ENCODE results near the gene TOMM20.

Gene TOMM20

DNA sequence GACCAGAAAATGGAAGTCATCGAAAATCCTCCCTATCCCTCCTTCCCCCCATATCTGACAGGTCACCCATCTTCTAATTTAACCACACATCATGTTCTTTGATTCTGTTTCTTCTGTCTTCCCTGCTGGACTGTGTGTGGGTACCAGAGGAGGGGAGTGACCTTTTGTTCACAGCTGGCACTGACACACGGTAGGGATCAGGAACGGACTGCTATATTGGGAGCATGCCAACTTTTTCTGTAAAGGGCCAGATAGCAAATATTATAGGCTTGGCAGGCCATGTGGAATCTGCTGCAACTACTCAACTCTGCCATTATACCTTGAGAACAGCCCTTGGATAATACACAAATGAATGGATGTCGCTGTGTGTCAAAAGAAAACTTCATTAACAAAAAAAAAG is 7.5 kb upstream of the TOMM20 start:
- in situ Hi-C loops (cut with MboI; ENCODE audit: low sequenced_read_pairs) = no loop called here

DNA sequence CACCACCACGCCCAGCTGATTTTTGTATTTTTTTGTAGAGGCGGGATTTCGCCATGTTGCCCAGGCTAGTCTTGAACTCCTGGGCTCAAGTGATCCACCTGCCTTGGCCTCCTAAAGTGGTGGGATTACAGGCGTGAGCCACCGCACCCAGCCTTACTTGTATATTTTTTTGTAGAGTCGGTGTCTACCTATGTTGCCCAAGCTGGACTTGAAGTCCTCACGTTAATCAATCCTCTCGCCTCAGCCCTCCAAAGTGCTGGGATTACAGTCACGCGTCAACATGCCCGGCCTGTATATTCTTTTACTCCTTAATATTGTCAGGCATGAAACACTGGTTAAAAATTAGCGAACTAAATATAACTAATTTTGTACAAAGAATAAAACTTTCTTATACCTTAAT is 5.5 kb upstream of the TOMM20 start:
- in situ Hi-C loops (cut with MboI; ENCODE audit: low sequenced_read_pairs) = no loop called here

DNA sequence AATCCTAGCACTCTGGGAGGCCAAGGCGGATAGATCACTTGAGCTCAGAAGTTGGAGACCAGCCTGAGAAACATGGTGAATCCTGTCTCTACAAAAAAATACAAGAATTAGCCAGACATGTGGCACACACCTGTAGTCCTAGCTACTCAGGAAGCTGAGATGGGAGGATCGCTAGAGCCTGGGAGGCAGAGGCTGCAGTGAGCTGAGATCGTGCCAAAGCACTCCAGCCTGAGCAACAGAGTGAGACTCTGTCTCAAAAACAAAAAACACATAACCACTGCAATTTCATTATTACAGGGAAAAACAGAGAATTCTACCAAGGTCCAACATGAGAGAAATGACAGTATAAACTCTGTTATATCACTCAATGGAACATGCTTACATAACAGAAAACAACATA is 4.4 kb upstream of the TOMM20 start:
- in situ Hi-C loops (cut with MboI; ENCODE audit: low sequenced_read_pairs) = no loop called here

DNA sequence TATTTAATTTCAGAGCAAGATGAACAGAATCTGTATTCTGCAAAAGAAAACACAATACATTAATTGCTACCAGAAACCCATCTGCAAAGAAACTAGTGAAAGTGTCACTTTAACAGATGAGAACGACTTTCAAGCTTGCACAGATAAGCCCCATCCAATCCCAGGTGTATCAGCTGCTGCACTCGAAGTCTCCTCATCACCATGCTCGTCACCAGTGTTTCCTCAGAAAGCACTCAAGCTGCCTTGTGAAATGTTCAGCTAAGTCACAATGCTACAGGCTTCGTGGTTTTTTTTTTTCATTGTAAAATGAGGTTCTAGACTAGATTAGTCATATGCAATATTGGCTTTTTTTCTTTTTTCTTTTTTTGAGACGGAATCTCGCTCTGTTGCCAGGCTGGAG is 3.3 kb upstream of the TOMM20 start:
- in situ Hi-C loops (cut with MboI; ENCODE audit: low sequenced_read_pairs) = no loop called here

DNA sequence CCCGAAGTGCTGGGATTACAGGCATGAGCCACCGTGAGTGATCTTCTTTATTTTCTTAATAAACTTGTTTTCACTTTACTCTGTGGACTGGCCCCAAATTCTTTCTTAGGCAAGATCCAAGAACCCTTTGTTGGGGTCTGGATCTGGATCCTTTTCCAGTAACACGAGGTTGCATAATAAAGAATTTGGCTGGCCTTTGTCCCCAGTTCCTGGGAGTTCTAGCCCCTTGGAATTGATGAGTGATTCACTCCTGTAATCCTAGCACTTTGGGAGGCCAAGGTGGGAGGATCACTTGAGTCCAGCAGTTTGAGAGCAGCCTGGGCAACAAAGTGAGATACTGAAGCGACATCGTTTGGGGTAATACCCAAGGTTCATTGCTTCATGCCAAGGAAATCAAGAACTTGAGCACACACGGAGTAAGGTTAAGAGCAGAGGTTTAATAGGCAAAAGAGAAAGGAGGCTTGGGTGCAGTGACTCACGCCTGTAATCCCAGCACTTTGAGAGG is 2.2 kb upstream of the TOMM20 start:
- in situ Hi-C loops (cut with MboI; ENCODE audit: low sequenced_read_pairs) = no loop called here

DNA sequence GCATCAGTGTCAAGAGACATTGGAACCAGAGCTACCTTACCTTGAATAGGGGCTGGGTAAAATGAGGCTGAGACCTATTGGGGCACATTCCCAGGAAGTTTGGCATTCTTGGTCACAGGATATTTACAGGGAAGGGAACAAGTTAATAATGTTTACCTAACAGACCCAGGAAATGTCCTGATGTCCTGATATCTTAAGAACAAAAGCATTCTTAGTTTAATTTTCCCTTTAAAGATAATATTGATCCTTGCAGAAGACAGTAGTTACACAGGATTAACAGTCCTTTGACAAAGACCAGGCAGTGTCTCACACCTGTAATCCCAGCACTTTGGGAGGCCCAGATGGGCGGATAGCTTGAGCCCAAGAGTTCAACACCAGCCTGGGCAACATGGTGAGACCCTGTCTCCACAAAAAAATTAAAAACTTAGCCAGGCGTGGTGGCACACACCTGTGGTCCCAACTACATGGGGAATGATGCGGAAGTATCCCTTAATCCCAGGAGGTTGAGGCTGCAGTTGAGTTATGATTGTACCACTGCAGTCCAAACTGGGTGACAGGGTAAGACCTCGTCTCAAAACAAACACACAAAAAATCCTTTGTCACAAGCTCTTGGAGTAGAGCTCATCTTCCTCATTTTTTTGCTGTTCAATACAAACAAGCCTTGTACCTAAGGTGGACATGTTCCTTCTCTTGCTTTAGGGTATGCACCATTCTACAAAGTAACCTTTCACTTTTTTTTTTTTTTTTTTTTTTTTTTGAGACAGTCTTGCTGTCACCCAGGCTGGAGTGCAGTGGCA is 1.3 kb upstream of the TOMM20 start:
- in situ Hi-C loops (cut with MboI; ENCODE audit: low sequenced_read_pairs) = no loop called here

DNA sequence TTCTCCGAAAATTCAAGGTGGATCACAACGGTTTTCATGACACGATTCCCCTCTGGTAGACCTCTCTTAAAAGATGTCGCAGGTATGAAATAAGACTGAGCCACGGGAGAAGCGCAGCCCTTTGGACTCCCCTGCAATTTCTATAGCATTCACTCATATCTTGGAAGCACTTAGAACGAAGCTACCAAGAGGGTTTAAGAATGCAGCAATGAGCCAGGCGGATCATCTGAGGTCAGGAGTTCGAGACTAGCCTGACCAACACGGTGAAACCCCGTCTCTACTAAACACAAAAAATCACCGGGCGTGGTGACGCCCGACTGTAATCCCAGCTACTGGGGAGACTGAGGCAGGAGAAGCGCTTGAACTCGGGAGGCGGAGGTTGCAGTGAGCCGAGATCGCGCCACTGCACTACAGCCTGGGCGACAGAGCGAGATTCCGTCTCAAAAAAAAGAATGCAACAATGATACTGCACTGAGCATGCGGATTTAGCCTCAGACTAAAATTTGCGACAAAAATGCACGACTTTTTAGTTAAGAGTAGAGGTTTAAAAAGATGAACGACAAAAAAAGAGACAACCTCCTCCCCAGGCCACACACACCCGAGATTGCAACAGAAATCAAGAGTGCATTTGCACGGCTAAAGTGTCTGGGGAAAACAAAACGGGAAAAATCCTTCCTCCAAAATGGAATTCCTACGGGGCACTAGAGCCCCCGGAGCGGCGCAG is 743 bp downstream of the TOMM20 start:
- in situ Hi-C loops (cut with MboI; ENCODE audit: low sequenced_read_pairs) = no loop called here

DNA sequence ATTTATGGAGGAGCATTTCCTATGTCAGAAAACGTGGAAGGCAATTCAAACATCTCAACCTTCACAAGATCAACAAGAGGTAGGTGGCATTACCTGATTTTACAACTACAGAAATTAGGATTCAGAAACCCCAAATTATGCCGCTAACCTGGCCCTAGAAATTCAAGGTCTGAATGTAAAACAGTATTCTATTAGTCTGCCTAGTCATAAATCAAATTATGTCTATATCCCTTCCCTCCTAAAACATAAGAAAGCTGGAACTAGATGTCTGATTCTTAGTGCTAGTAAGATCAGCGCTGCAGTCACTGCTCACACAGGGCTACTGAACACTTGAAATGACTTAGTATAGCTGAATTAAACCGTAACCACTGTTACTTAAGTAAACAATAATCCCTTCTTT is 1.4 kb downstream of the TOMM20 start:
- in situ Hi-C loops (cut with MboI; ENCODE audit: low sequenced_read_pairs) = no loop called here

DNA sequence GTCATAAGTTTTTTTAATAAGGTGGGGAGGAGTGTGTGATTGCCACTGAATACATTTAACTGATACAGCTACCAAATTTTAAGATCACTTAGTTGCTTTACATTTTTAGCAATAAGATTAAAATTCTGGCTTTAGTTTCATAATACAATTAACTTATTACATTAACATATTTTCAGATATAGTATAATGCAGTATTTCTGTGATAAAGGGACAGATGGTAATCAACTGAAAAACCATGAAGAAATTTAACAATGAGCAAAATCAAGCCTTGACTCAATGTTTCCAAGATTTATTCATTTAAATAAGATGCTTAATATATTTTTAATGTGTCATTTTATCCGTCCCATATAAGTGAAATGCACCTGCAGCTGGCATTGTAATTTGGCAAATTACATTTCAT is 4.0 kb downstream of the TOMM20 start:
- in situ Hi-C loops (cut with MboI; ENCODE audit: low sequenced_read_pairs) = loop anchor here (25.0 kb wide), 1 partner anchor 838 kb away; no protein-coding TSS in a partner anchor

DNA sequence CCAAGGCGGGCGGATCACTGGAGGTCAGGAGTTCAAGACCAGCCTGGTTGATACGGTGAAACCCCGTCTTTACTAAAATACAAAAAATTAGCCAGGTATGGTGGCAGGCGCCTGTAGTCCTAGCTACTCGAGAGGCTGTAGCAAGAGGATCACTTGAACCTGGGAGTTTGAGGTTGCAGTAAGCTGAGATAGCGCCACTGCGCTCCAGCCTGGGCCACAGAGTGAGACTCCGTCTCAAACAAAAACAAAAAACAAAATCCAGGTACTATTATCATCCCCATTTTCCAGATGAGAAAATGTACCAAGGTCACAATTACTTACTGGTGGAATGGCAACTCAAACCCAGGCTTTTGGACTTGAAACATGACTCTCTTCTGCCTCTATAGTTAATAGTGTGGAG is 4.5 kb downstream of the TOMM20 start:
- in situ Hi-C loops (cut with MboI; ENCODE audit: low sequenced_read_pairs) = loop anchor here (25.0 kb wide), 1 partner anchor 838 kb away; no protein-coding TSS in a partner anchor

DNA sequence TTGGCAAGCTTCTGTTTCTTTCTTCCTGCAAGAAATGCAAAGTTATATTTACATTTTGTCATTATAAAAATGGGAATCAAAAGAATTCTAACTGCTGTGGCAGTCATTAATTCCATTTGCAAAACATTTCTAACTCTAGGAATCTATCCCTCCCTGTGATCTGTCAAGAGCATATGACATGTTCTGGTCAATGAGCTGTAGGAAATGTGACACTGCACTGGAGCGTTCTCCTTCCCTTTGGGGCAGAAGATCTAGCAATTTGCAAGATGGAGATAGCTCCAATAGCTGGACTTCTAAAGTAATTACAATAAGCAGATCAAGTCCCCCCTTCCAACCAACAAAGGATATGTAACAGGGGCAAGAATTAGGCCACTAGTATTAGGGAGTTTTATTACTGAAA is 6.3 kb downstream of the TOMM20 start:
- in situ Hi-C loops (cut with MboI; ENCODE audit: low sequenced_read_pairs) = loop anchor here (25.0 kb wide), 1 partner anchor 840 kb away; no protein-coding TSS in a partner anchor

DNA sequence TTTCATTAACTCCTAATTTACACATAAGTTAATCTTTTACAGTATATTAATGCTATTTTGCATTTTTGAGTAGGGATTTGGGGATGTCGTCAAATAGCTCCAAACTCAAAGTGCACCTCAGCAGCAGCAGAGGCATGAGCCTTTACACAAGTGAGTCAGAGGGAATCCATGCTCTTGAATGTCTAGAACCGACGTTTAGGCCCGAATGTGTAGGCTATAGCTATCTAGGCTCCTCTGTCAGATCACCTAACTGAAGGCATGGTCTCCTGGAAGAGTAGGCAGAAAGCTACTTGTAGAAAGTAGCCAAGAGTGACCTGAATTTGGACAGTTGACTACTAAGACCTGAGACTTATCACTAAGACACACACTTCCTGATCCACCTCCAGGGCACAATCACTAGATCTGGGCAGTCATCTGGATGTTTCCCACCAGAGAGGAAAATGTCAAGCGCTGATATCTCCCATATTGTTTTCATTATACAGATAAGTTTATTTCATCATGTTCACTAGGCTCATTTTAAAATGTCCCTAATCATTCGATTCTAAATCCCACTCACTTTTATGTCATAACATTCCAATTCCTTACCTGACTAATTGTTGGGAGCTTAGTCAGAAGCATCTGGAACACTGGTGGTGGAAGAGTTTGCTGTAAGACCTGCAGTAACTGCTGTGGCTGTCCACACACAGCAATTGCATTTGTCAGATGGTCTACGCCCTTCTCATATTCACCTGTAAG is 15.3 kb downstream of the TOMM20 start:
- in situ Hi-C loops (cut with MboI; ENCODE audit: low sequenced_read_pairs) = loop anchor here (25.0 kb wide), 1 partner anchor 849 kb away; no protein-coding TSS in a partner anchor

DNA sequence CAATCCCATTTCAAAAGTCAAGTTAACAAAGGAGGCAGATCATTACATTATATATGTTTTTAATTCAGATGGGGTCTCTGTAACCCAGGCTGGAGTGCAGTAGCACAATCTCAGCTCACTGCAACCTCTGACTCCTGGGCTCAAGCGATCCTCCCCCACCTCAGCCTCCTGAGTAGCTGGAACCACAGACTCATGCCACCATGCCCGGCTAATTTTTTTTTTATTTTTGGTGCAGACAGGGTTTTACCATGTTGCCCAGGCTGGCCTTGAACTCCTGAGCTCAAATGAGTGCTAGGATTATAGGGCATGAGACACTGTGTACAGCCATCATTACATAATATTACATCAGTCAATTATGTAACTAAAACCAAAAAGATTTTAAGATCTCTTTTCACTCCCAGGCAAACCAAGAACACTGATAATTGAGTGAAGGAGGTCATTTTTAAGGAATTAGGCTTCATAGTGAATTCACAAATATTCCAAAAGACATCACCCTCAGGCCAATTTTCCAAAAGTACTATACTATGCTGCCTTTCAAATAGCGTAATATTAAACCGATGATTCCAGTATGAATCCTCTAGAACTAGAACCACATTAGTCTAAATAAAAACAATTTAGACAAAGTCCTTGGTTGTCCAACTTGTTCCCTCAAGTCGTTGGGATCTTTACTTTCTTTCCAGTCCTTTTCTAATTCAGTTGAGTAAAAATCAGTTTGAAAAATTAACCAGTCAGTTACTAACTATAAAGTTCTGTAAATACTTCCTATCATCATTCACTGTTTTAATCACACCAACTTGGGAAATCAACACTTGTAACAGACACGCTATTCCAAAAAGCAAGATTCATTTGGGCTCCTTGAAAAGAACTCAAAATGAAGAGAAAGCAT is 16.1 kb downstream of the TOMM20 start:
- in situ Hi-C loops (cut with MboI; ENCODE audit: low sequenced_read_pairs) = loop anchor here (25.0 kb wide), 1 partner anchor 850 kb away; no protein-coding TSS in a partner anchor

DNA sequence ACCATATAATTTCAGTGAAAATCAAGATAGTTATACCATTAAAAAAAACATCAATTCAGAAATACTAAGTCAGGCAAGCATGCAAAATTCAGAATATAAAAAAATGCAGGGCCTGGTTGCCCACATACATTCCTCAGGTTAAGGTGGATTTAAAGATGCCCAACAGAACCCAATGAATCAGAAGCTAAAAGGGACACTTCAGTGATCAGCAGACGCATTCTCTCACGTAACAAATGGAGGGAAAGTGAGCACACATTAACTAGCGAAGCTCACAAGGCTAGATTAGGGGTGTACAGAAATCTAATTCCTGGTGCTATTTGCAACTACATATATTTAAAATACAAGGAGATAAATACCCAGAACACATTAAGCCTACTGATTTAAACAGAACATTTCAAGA is 17.5 kb downstream of the TOMM20 start:
- in situ Hi-C loops (cut with MboI; ENCODE audit: low sequenced_read_pairs) = loop anchor here (25.0 kb wide), 1 partner anchor 851 kb away; no protein-coding TSS in a partner anchor

DNA sequence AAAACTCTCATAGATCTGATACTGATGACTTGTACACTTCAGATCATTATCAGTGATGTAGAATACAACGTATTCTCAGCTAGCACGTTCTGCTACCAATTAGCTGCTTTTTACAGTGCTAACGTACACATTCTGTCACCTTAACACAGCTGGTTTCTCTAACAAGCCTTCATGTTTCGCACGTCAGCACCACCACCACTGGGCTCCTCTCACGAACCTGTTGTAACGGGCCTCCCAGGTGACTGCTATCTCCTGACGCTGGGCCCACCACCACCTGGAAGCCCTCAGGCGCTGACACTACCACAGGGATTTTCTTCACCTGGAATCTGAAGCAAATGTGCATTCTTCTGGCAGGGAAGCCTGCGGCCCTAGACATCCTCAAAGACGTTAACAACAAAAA is 19.8 kb downstream of the TOMM20 start:
- in situ Hi-C loops (cut with MboI; ENCODE audit: low sequenced_read_pairs) = loop anchor here (10.0 to 25.0 kb wide), 2 partner anchors 306 to 853 kb away; no protein-coding TSS in a partner anchor

DNA sequence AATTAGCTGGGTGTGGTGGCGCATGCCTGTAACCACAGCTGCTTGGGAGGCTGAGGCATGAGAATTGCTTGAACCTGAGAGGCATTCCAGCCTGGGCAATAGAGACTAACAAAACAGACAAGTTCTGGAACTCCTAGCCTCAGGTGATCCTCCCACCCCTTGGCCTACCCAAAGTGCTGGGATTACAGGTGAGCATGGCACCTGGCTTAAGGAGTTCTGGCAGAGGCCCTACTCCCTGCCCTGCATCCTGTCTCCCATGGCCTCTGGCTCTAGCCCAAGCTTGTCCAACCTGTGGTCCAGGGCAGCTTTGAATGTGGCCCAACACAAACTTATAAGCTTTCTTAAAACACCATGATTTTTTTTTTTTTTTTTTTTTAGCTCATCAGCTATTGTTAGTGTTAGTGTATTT is 20.4 kb downstream of the TOMM20 start:
- in situ Hi-C loops (cut with MboI; ENCODE audit: low sequenced_read_pairs) = loop anchor here (10.0 to 25.0 kb wide), 2 partner anchors 307 to 854 kb away; no protein-coding TSS in a partner anchor

DNA sequence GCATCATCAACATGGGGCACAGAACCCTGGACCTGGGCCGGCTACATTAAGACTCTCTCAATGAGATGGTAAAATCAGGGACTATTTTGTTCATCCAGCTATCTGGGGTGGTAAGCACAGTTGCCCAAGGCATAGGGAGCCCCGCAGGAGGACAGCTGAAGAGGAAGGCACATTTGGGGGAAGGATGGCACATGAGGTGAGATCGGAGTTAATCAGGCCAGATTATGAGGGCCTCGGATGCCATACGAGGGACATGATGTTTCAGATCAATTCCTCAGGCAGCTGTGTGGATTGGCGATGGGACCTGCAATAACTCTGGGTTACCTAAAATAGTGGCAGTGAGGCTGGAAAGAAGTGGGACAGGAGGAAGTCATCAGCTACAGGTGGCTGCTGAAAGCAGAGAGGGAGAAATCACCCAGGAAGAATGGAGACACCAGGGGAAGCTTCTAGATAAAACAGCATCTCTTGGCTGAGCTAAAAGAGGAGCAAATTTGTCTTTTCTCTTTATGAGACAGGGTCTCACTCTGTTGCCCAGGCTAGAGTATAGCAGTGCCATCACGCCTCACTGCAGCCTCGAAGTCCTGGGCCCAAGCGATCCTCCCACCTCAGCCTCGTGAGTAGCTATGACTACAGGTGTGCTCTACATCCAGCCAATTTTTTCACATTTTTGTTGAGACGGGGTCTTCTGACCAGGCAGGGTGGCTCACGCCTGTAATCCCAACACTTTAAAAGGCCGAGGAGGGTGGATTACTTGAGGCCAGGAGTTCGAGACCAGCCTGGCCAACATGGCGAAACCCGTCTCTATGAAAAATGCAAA is 21.1 kb downstream of the TOMM20 start:
- in situ Hi-C loops (cut with MboI; ENCODE audit: low sequenced_read_pairs) = loop anchor here (10.0 to 25.0 kb wide), 2 partner anchors 307 to 855 kb away; no protein-coding TSS in a partner anchor

DNA sequence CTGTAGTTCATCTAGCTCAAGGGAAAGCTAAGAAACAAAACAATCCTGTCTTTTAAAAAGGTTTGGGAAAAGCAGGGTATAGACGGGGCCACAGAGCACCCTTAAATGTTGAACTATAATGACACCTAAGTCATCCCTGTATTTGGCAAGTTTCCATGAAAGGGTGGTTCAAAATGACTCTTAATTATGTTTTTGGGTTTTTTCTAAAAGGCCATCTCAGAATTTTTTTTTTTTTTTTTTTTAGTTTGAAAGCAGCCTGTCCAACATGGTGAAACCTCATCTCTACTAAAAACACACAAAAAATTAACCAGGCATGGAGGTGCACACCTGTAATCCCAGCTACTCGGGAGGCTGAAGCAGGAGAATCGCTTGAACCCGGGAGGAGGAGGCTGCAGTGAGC is 22.2 kb downstream of the TOMM20 start:
- in situ Hi-C loops (cut with MboI; ENCODE audit: low sequenced_read_pairs) = loop anchor here (10.0 to 25.0 kb wide), 2 partner anchors 308 to 856 kb away; no protein-coding TSS in a partner anchor

All from HL-60/S4 (cell line).